Activated CD4-positive, alpha-beta T cell treated with anti-CD3 and anti-CD28 coated beads, Interleukin-2, amount 10 ng/mL, durations not matched to agents 7 days and 5 days (primary cell): ENCODE measurements around the gene PPFIA4. TPM values are rescaled to one million over a fixed set of nuclear protein-coding genes. Genes with fewer than 3 reads are reported as not detected.
A peak's percentile ranks its signal among the peaks of the same experiment; 100 is the strongest.

Experiments used
- CTCF ChIA-PET: fragments of 350-600 bp; sonication (Branson Sonifier 250); formaldehyde crosslinking; loops from one replicate; lab custom pipeline; 2021; ENCODE audit warnings: antibody characterized with exemption; lab: Charles Lee
- POLR2A ChIA-PET: fragments of 350-600 bp; sonication (Branson Sonifier 250); formaldehyde crosslinking; loops from one replicate; lab custom pipeline; 2021; ENCODE audit warnings: antibody characterized with exemption; lab: Charles Lee
- DNase-seq: peaks from one replicate; pipeline ENCODE4 v3.0.0-alpha.2; 2020
- H3K27ac Mint-ChIP-seq: one replicate; pipeline ENCODE4 v1.8.0; 2021; ENCODE audit warnings: mild to moderate bottlenecking, moderate library complexity, mixed read lengths
- H3K27me3 Mint-ChIP-seq: one replicate; pipeline ENCODE4 v1.8.0; 2021; ENCODE audit warnings: mixed read lengths
- H3K36me3 Mint-ChIP-seq: one replicate; pipeline ENCODE4 v1.8.0; 2021; ENCODE audit warnings: low read depth, mixed read lengths
- H3K4me1 Mint-ChIP-seq: one replicate; pipeline ENCODE4 v1.8.0; 2021; ENCODE audit warnings: mixed read lengths
- H3K4me3 Mint-ChIP-seq: one replicate; pipeline ENCODE4 v1.8.0; 2021; ENCODE audit warnings: mild to moderate bottlenecking, moderate library complexity, mixed read lengths
- H3K9me3 Mint-ChIP-seq: one replicate; pipeline ENCODE4 v1.8.0; 2021; ENCODE audit warnings: mixed read lengths
- total RNA-seq, 2 experiments: library from RNA; stranded (reverse); gene quantifications; one replicate each; pipeline ENCODE4 v1.2.3, GENCODE V29; 2021

Gene PPFIA4
- total RNA-seq, 2 experiments from 2014 or later: 13.7 to 16.1 TPM

- CTCF ChIA-PET: no interaction called here
- POLR2A ChIA-PET: interaction anchor here (0.7 kb wide), 1 partner anchor 790 kb away, joined by 3 read pairs; no protein-coding TSS in a partner anchor
- no peaks in the 10 kb centered on the region for H3K4me1 Mint-ChIP-seq
- no peak for DNase-seq
- H3K27me3 Mint-ChIP-seq: peaks cover 58% of the 10 kb centered on the region
- no peak overlapping the region for H3K4me3 Mint-ChIP-seq
- no peak overlapping the region for H3K27ac Mint-ChIP-seq
- no peaks in the 10 kb centered on the region for H3K36me3 Mint-ChIP-seq
- no peaks in the 10 kb centered on the region for H3K9me3 Mint-ChIP-seq
Observed at GRCh38 chr1:203112475-203112874, 86.2 kb downstream of the PPFIA4 start.

GRCh38 chr1:203113308-203113707 lies 87.0 kb downstream of the PPFIA4 start:
- no peak for DNase-seq
- Mint-ChIP-seq H3K27me3 (peaks cover 56% of the 10 kb centered on the region), H3K4me1 (no peaks in the 10 kb centered on the region), H3K36me3 (no peaks in the 10 kb centered on the region), H3K4me3 (no peak overlapping the region), H3K27ac (no peak overlapping the region), H3K9me3 (no peaks in the 10 kb centered on the region)
- POLR2A ChIA-PET: no interaction called here
- CTCF ChIA-PET: interaction anchor here (0.6 kb wide), 1 partner anchor 1039 kb away, joined by 5 read pairs; no protein-coding TSS in a partner anchor

- Mint-ChIP-seq H3K4me1 (no peaks in the 10 kb centered on the region), H3K9me3 (no peaks in the 10 kb centered on the region), H3K27me3 (peaks cover 58% of the 10 kb centered on the region), H3K36me3 (no peaks in the 10 kb centered on the region), H3K27ac (no peak overlapping the region), H3K4me3 (no peak overlapping the region)
- CTCF ChIA-PET: interaction anchor here (0.6 kb wide), 1 partner anchor 1040 kb away, joined by 5 read pairs; no protein-coding TSS in a partner anchor
- DNase-seq: no peak
- POLR2A ChIA-PET: no interaction called here
Observed at GRCh38 chr1:203114202-203114601, 87.9 kb downstream of the PPFIA4 start.

- CTCF ChIA-PET: interaction anchor here (1.0 to 1.2 kb wide), 2 partner anchors 32 to 35 kb away, joined by 3 read pairs; no protein-coding TSS in a partner anchor
- Mint-ChIP-seq H3K4me1 (no peaks in the 10 kb centered on the region), H3K27ac (no peak overlapping the region), H3K27me3 (peaks cover 53% of the 10 kb centered on the region), H3K9me3 (no peaks in the 10 kb centered on the region), H3K4me3 (no peak overlapping the region), H3K36me3 (no peaks in the 10 kb centered on the region)
- POLR2A ChIA-PET: no interaction called here
- no peak for DNase-seq
Observed at GRCh38 chr1:203116091-203116820, 90.0 kb downstream of the PPFIA4 start.

- Mint-ChIP-seq H3K27me3 (peaks cover 50% of the 10 kb centered on the region), H3K36me3 (no peaks in the 10 kb centered on the region), H3K4me3 (no peak overlapping the region), H3K27ac (no peak overlapping the region), H3K9me3 (no peaks in the 10 kb centered on the region), H3K4me1 (peaks cover 4% of the 10 kb centered on the region)
- peak; percentile 37 for DNase-seq
- CTCF ChIA-PET: interaction anchor here (0.5 to 1.5 kb wide), 10 partner anchors 10 to 1238 kb away, joined by 3 to 9 read pairs (median 4); partner anchors contain the start of gene ADORA1
- POLR2A ChIA-PET: interaction anchor here (0.7 kb wide), 1 partner anchor 54 kb away, joined by 3 read pairs; no protein-coding TSS in a partner anchor
Observed at GRCh38 chr1:203117611-203118575, 91.6 kb downstream of the PPFIA4 start.

GRCh38 chr1:203120325-203121153 lies 94.2 kb downstream of the PPFIA4 start:
- H3K27ac Mint-ChIP-seq: no peak overlapping the region
- H3K27me3 Mint-ChIP-seq: peaks cover 57% of the 10 kb centered on the region
- peaks cover 4% of the 10 kb centered on the region for H3K4me1 Mint-ChIP-seq
- ChIA-PET CTCF (interaction anchor here (1.0 to 1.1 kb wide), 2 partner anchors 12 to 96 kb away, joined by 3 read pairs; no protein-coding TSS in a partner anchor), POLR2A (interaction anchor here (0.8 kb wide), 1 partner anchor 12 kb away, joined by 3 read pairs; no protein-coding TSS in a partner anchor)
- H3K9me3 Mint-ChIP-seq: no peaks in the 10 kb centered on the region
- no peaks in the 10 kb centered on the region for H3K36me3 Mint-ChIP-seq
- H3K4me3 Mint-ChIP-seq: no peak overlapping the region
- peak; percentile 4 for DNase-seq

GRCh38 chr1:203121186-203122015 lies 95.1 kb downstream of the PPFIA4 start:
- Mint-ChIP-seq H3K27ac (no peak overlapping the region), H3K27me3 (peaks cover 59% of the 10 kb centered on the region), H3K4me1 (peaks cover 4% of the 10 kb centered on the region), H3K4me3 (no peak overlapping the region), H3K9me3 (no peaks in the 10 kb centered on the region), H3K36me3 (no peaks in the 10 kb centered on the region)
- ChIA-PET CTCF (interaction anchor here (0.6 to 1.1 kb wide), 3 partner anchors 11 to 95 kb away, joined by 3 to 4 read pairs (median 3); no protein-coding TSS in a partner anchor), POLR2A (interaction anchor here (0.8 kb wide), 1 partner anchor 11 kb away, joined by 3 read pairs; no protein-coding TSS in a partner anchor)
- DNase-seq: peak; percentile 4

GRCh38 chr1:203122159-203122558 lies 95.9 kb downstream of the PPFIA4 start:
- Mint-ChIP-seq H3K4me1 (peaks cover 6% of the 10 kb centered on the region), H3K27me3 (peaks cover 64% of the 10 kb centered on the region), H3K27ac (no peak overlapping the region), H3K9me3 (no peaks in the 10 kb centered on the region), H3K4me3 (no peak overlapping the region), H3K36me3 (no peaks in the 10 kb centered on the region)
- DNase-seq: peak; percentile 0
- CTCF ChIA-PET: interaction anchor here (0.9 kb wide), 1 partner anchor 26 kb away, joined by 4 read pairs; no protein-coding TSS in a partner anchor
- POLR2A ChIA-PET: no interaction called here

GRCh38 chr1:203124011-203124410 lies 97.7 kb downstream of the PPFIA4 start:
- peaks cover 8% of the 10 kb centered on the region for H3K4me1 Mint-ChIP-seq
- no peak for DNase-seq
- no peaks in the 10 kb centered on the region for H3K36me3 Mint-ChIP-seq
- CTCF ChIA-PET: interaction anchor here (2.4 kb wide), 1 partner anchor 47 kb away, joined by 10 read pairs; no protein-coding TSS in a partner anchor
- H3K4me3 Mint-ChIP-seq: no peak overlapping the region
- no peaks in the 10 kb centered on the region for H3K9me3 Mint-ChIP-seq
- POLR2A ChIA-PET: no interaction called here
- H3K27ac Mint-ChIP-seq: no peak overlapping the region
- peaks cover 62% of the 10 kb centered on the region for H3K27me3 Mint-ChIP-seq

GRCh38 chr1:203124546-203125317 lies 98.4 kb downstream of the PPFIA4 start:
- ChIA-PET CTCF (interaction anchor here (1.5 to 2.4 kb wide), 2 partner anchors 46 to 92 kb away, joined by 3 to 10 read pairs; no protein-coding TSS in a partner anchor), POLR2A (no interaction called here)
- no peaks in the 10 kb centered on the region for H3K36me3 Mint-ChIP-seq
- peaks cover 8% of the 10 kb centered on the region for H3K4me1 Mint-ChIP-seq
- H3K4me3 Mint-ChIP-seq: no peak overlapping the region
- no peak for DNase-seq
- peaks cover 65% of the 10 kb centered on the region for H3K27me3 Mint-ChIP-seq
- H3K27ac Mint-ChIP-seq: no peak overlapping the region
- no peaks in the 10 kb centered on the region for H3K9me3 Mint-ChIP-seq
